ENCODE data around the gene LY6G6D. TPM values are rescaled to one million over a fixed set of nuclear protein-coding genes. Genes with fewer than 3 reads are reported as not detected.

The LY6G6D gene
- total RNA-seq, 1 experiment from 2014 or later, result not detected

- BruUV-seq (replicated peaks), result no TSS peak
- Histone ChIP-seq H3K36me3 (ENCODE audit: insufficient read depth, low read length, poor library complexity, severe bottlenecking) (peaks cover 34% of the 10 kb centered on the region), H3K9me3 (ENCODE audit: low read depth, low read length, poor library complexity, severe bottlenecking) (no peaks in the 10 kb centered on the region), H3K27me3 (replicated peaks; ENCODE audit: insufficient read depth, low read depth, low read length, poor library complexity) (no peaks in the 10 kb centered on the region), H3K4me1 (ENCODE audit: insufficient read depth, low read length, poor library complexity, severe bottlenecking) (no peaks in the 10 kb centered on the region), H3K27ac (ENCODE audit: low read depth, low read length, poor library complexity, severe bottlenecking) (no peak overlapping the region), H3K4me3 (ENCODE audit: low read depth, low read length, poor library complexity, severe bottlenecking) (no peak overlapping the region)
- intact Hi-C loops (cut with micrococcal nuclease; ENCODE audit: unreplicated experiment), result no loop called here
- no peak for TF ChIP-seq EZH2 (IDR thresholded peaks at IDR 0.05; ENCODE audit: borderline replicate concordance, low read depth, low read length, poor library complexity, severe bottlenecking)
- TF ChIP-seq, protein P1, sequence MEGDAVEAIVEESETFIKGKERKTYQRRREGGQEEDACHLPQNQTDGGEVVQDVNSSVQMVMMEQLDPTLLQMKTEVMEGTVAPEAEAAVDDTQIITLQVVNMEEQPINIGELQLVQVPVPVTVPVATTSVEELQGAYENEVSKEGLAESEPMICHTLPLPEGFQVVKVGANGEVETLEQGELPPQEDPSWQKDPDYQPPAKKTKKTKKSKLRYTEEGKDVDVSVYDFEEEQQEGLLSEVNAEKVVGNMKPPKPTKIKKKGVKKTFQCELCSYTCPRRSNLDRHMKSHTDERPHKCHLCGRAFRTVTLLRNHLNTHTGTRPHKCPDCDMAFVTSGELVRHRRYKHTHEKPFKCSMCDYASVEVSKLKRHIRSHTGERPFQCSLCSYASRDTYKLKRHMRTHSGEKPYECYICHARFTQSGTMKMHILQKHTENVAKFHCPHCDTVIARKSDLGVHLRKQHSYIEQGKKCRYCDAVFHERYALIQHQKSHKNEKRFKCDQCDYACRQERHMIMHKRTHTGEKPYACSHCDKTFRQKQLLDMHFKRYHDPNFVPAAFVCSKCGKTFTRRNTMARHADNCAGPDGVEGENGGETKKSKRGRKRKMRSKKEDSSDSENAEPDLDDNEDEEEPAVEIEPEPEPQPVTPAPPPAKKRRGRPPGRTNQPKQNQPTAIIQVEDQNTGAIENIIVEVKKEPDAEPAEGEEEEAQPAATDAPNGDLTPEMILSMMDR (conservative IDR thresholded peaks at IDR 0.05; ENCODE audit: low read depth, low read length), result no peak
- ChIA-PET CTCF (no interaction called here), POLR2A (ENCODE audit: low non-redundant PET) (no interaction called here)
- DNase-seq (ENCODE audit: low spot score), result no peak
Observed at GRCh38 chr6:31692886-31693285, 22.3 kb upstream of the LY6G6D start.

- BruUV-seq (replicated peaks), result no TSS peak
- H3K27ac ChIP-seq (ENCODE audit: low read depth, low read length, poor library complexity, severe bottlenecking), result no peak overlapping the region
- CTCF ChIA-PET, result no interaction called here
- no peaks in the 10 kb centered on the region for H3K27me3 ChIP-seq (replicated peaks; ENCODE audit: insufficient read depth, low read depth, low read length, poor library complexity)
- intact Hi-C loops (cut with micrococcal nuclease; ENCODE audit: unreplicated experiment), result no loop called here
- peaks cover 27% of the 10 kb centered on the region for H3K36me3 ChIP-seq (ENCODE audit: insufficient read depth, low read length, poor library complexity, severe bottlenecking)
- H3K4me1 ChIP-seq (ENCODE audit: insufficient read depth, low read length, poor library complexity, severe bottlenecking), result no peaks in the 10 kb centered on the region
- no peaks in the 10 kb centered on the region for H3K9me3 ChIP-seq (ENCODE audit: low read depth, low read length, poor library complexity, severe bottlenecking)
- DNase-seq (ENCODE audit: low spot score), result no peak
- POLR2A ChIA-PET (ENCODE audit: low non-redundant PET), result no interaction called here
- no peak overlapping the region for H3K4me3 ChIP-seq (ENCODE audit: low read depth, low read length, poor library complexity, severe bottlenecking)
- no peak for TF ChIP-seq EZH2 (IDR thresholded peaks at IDR 0.05; ENCODE audit: borderline replicate concordance, low read depth, low read length, poor library complexity, severe bottlenecking)
- TF ChIP-seq, protein P1 (conservative IDR thresholded peaks at IDR 0.05; ENCODE audit: low read depth, low read length), result no peak
Observed at GRCh38 chr6:31693535-31693934, 21.6 kb upstream of the LY6G6D start.

DNA sequence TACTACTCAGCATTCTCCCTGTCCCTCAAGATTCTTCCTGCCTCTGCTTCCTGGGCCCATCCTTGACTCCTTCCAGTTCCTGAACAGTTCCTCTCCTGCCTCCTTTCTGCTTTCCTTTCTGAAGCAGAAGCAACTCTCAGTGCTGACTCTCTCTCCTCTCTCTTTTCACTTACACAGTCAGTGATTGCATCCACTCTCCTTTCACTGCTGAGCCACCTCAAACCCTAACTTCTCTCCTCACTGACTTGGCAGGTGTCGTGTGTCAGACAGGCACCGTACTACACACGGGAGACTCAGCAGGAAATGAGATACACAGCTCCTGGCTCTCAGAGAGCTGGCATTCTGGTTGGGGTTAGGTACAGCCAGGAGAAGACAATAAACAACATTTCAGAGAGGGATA, 17.6 kb upstream of the LY6G6D start:
- Histone ChIP-seq H3K4me1 (ENCODE audit: insufficient read depth, low read length, poor library complexity, severe bottlenecking) (peaks cover 7% of the 10 kb centered on the region), H3K9me3 (ENCODE audit: low read depth, low read length, poor library complexity, severe bottlenecking) (no peaks in the 10 kb centered on the region), H3K36me3 (ENCODE audit: insufficient read depth, low read length, poor library complexity, severe bottlenecking) (peaks cover 17% of the 10 kb centered on the region), H3K4me3 (ENCODE audit: low read depth, low read length, poor library complexity, severe bottlenecking) (no peak overlapping the region), H3K27ac (ENCODE audit: low read depth, low read length, poor library complexity, severe bottlenecking) (no peak overlapping the region), H3K27me3 (replicated peaks; ENCODE audit: insufficient read depth, low read depth, low read length, poor library complexity) (no peaks in the 10 kb centered on the region)
- no peak for TF ChIP-seq EZH2 (IDR thresholded peaks at IDR 0.05; ENCODE audit: borderline replicate concordance, low read depth, low read length, poor library complexity, severe bottlenecking)
- TF ChIP-seq, protein P1 (conservative IDR thresholded peaks at IDR 0.05; ENCODE audit: low read depth, low read length), result no peak
- POLR2A ChIA-PET (ENCODE audit: low non-redundant PET), result no interaction called here
- CTCF ChIA-PET, result no interaction called here
- DNase-seq (ENCODE audit: low spot score), result no peak
- intact Hi-C loops (cut with micrococcal nuclease; ENCODE audit: unreplicated experiment), result no loop called here
- no TSS peak for BruUV-seq (replicated peaks)
